ENCODE data around the gene NES.

Gene NES

GRCh38 chr1:156714830-156715229 lies 37.6 kb upstream of the NES start:
- no peak for TF ChIP-seq TCF12 (IDR thresholded peaks at IDR 0.05; ENCODE audit: low read depth)
- no peak for TF ChIP-seq ZBTB7A (IDR thresholded peaks at IDR 0.05; ENCODE audit: low read depth)
- no peak for TF ChIP-seq MAX (IDR thresholded peaks at IDR 0.05)
- no peak for TF ChIP-seq FOXM1 (IDR thresholded peaks at IDR 0.05; ENCODE audit: borderline replicate concordance, low read depth)
- no peak for TF ChIP-seq TEAD4 (IDR thresholded peaks at IDR 0.05)
- no peak for TF ChIP-seq REST (IDR thresholded peaks at IDR 0.05; ENCODE audit: low read depth)
- no peak for TF ChIP-seq NFIC (IDR thresholded peaks at IDR 0.05)
- no peak for TF ChIP-seq EGR1 (IDR thresholded peaks at IDR 0.05)
- no peak for TF ChIP-seq TAF1 (IDR thresholded peaks at IDR 0.05; ENCODE audit: low read depth)
- TF ChIP-seq EP300 (IDR thresholded peaks at IDR 0.05; ENCODE audit: borderline replicate concordance): no peak
- no peak for TF ChIP-seq CEBPB (IDR thresholded peaks at IDR 0.05)
- TF ChIP-seq USF1 (IDR thresholded peaks at IDR 0.05): no peak

GRCh38 chr1:156712626-156713025 lies 35.4 kb upstream of the NES start:
- no peak for TF ChIP-seq REST (IDR thresholded peaks at IDR 0.05; ENCODE audit: low read depth)
- no peak for TF ChIP-seq ZBTB7A (IDR thresholded peaks at IDR 0.05; ENCODE audit: low read depth)
- TF ChIP-seq CEBPB (IDR thresholded peaks at IDR 0.05): no peak
- no peak for TF ChIP-seq MAX (IDR thresholded peaks at IDR 0.05)
- TF ChIP-seq EP300 (IDR thresholded peaks at IDR 0.05; ENCODE audit: borderline replicate concordance): no peak
- no peak for TF ChIP-seq USF1 (IDR thresholded peaks at IDR 0.05)
- no peak for TF ChIP-seq NFIC (IDR thresholded peaks at IDR 0.05)
- no peak for TF ChIP-seq CREB1 (IDR thresholded peaks at IDR 0.05; ENCODE audit: low read depth)
- no peak for TF ChIP-seq YY1 (IDR thresholded peaks at IDR 0.05; ENCODE audit: low read depth)
- TF ChIP-seq FOXM1 (IDR thresholded peaks at IDR 0.05; ENCODE audit: borderline replicate concordance, low read depth): no peak

GRCh38 chr1:156711011-156711817 lies 34.0 kb upstream of the NES start:
- TF ChIP-seq RAD21 (IDR thresholded peaks at IDR 0.05; ENCODE audit: low read depth) (no peak), EP300 (IDR thresholded peaks at IDR 0.05; ENCODE audit: borderline replicate concordance) (no peak), CEBPB (IDR thresholded peaks at IDR 0.05) (no peak), FOXM1 (IDR thresholded peaks at IDR 0.05; ENCODE audit: borderline replicate concordance, low read depth) (no peak), TEAD4 (IDR thresholded peaks at IDR 0.05) (no peak), CREB1 (IDR thresholded peaks at IDR 0.05; ENCODE audit: low read depth) (no peak), YY1 (IDR thresholded peaks at IDR 0.05; ENCODE audit: low read depth) (no peak), MAX (IDR thresholded peaks at IDR 0.05) (no peak), NFIC (IDR thresholded peaks at IDR 0.05) (no peak), EGR1 (IDR thresholded peaks at IDR 0.05) (no peak), ZBTB7A (IDR thresholded peaks at IDR 0.05; ENCODE audit: low read depth) (no peak), TCF12 (IDR thresholded peaks at IDR 0.05; ENCODE audit: low read depth) (no peak), USF1 (IDR thresholded peaks at IDR 0.05) (no peak), REST (IDR thresholded peaks at IDR 0.05; ENCODE audit: low read depth) (no peak), TAF1 (IDR thresholded peaks at IDR 0.05; ENCODE audit: low read depth) (no peak)

All from Ishikawa (cell line).